Measurements from ENCODE around the gene OR4D1. TPM values are rescaled to one million over a fixed set of nuclear protein-coding genes. Genes with fewer than 3 reads are reported as not detected.
"Not testable (repeated sequence)": the region's sequence is repeated elsewhere in the genome, so short reads cannot be mapped to it uniquely, and the experiment has no call there.

Gene OR4D1
- total RNA-seq, 1 donor from 2014 or later = not detected

DNA sequence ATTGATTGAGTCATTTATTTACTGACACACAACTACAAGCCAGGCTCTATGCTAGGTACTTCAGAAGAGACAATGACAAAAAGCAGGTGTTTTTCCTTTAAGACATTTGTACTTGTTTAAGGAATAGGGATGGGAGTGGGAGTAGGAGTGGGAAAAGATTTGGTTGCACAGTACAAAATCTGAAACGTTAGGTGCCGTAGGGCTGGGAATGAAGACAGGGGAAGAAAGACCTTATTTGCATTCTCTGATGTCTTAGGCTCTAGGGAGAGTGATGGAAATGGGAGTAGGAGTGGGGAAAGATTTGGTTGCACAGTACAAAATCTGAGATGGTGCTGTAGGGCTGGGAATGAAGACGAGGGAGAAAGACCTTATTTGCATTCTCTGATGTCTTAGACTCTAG, 28.7 kb upstream of the OR4D1 start:
- H3K9me3 Mint-ChIP-seq (ENCODE audit: low read depth) = no peaks in the 10 kb centered on the region
- no peaks in the 10 kb centered on the region for H3K36me3 Mint-ChIP-seq (ENCODE audit: low read depth)
- H3K4me3 Mint-ChIP-seq (ENCODE audit: unreplicated experiment) = no peak overlapping the region
- TF ChIP-seq, protein P1, sequence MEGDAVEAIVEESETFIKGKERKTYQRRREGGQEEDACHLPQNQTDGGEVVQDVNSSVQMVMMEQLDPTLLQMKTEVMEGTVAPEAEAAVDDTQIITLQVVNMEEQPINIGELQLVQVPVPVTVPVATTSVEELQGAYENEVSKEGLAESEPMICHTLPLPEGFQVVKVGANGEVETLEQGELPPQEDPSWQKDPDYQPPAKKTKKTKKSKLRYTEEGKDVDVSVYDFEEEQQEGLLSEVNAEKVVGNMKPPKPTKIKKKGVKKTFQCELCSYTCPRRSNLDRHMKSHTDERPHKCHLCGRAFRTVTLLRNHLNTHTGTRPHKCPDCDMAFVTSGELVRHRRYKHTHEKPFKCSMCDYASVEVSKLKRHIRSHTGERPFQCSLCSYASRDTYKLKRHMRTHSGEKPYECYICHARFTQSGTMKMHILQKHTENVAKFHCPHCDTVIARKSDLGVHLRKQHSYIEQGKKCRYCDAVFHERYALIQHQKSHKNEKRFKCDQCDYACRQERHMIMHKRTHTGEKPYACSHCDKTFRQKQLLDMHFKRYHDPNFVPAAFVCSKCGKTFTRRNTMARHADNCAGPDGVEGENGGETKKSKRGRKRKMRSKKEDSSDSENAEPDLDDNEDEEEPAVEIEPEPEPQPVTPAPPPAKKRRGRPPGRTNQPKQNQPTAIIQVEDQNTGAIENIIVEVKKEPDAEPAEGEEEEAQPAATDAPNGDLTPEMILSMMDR (IDR thresholded peaks at IDR 0.05) = no peak
- DNase-seq (ENCODE audit: low spot score) = no peak
- H3K27me3 Mint-ChIP-seq (ENCODE audit: low read depth) = peaks cover 46% of the 10 kb centered on the region
- H3K27ac Mint-ChIP-seq (ENCODE audit: unreplicated experiment) = no peak overlapping the region
- H3K4me1 Mint-ChIP-seq (ENCODE audit: low read depth) = no peaks in the 10 kb centered on the region

DNA sequence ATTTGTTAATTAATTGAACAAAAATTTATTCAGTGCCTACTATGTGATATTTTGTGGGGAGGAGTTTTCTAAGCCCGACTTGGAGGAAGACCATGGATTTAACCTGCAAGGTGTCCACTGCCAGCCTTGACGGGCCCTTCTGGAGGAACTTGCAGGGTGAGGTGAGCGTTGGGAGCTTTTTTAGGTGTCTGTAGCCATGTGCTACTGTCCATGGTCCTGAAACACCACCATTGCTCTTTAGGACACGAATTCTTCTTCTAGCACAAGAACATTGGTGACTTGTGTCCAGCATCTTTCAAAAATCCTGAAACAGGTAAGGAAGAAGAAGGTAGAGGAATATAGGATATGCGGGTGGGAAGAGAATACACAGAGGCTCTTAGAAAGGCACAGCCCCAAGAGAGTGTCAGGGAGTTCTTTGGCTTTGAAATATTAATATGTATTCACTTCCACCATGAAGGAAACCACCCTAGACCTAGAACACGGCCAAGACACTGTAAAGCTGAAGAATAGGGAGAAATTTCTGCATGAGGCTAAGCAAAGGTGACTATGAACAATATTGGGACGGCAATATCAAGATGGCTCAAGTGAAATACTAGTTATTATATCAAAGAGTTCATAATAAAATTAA, 27.9 kb upstream of the OR4D1 start:
- no peaks in the 10 kb centered on the region for H3K36me3 Mint-ChIP-seq (ENCODE audit: low read depth)
- no peak overlapping the region for H3K4me3 Mint-ChIP-seq (ENCODE audit: unreplicated experiment)
- peaks cover 42% of the 10 kb centered on the region for H3K27me3 Mint-ChIP-seq (ENCODE audit: low read depth)
- no peaks in the 10 kb centered on the region for H3K9me3 Mint-ChIP-seq (ENCODE audit: low read depth)
- no peak overlapping the region for H3K27ac Mint-ChIP-seq (ENCODE audit: unreplicated experiment)
- DNase-seq (ENCODE audit: low spot score) = no peak
- no peaks in the 10 kb centered on the region for H3K4me1 Mint-ChIP-seq (ENCODE audit: low read depth)
- TF ChIP-seq, protein P1 (IDR thresholded peaks at IDR 0.05) = no peak

DNA sequence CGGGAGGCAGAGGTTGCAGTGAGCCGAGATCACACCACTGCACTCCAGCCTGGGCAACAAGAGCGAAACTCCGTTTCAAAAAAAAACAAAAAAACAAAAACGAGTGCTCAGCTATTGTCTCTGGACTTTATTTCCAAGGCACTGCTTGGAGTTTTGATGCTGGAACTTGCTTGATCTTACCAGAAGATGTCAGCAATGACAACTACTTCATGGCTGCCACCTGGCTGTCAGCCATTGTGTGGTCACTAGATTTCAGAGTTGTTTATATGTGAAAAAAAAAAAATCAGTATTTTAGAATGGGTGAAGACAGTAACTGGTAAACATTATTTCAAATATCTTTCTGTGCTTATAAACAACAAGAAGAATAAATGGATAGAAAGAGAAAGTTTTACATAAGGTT, 26.3 kb upstream of the OR4D1 start:
- Mint-ChIP-seq H3K4me1 (ENCODE audit: low read depth) (no peaks in the 10 kb centered on the region), H3K9me3 (ENCODE audit: low read depth) (no peaks in the 10 kb centered on the region)
- DNase-seq (ENCODE audit: low spot score) = no peak

DNA sequence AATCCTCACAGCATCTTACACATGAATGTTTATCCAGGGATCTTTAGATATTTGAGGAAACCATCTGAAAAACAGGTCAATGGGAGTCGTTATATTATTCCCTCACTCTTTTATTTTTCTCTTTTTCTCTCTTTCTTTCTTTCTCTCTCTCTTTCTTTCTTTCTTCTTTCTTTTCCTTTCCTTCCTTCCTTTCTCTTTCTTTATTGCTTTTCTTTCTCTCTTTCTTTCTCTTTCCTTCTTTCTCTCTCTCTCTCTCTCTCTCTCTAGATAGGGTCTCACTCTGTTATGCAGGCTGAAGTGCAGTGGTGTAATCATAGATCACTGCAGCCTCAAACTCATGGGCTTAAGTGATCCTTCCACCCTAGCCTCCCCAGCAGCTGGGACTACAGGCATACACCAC, 20.3 kb upstream of the OR4D1 start:
- Mint-ChIP-seq H3K4me3 (ENCODE audit: unreplicated experiment) (no peak overlapping the region), H3K27ac (ENCODE audit: unreplicated experiment) (no peak overlapping the region), H3K9me3 (ENCODE audit: low read depth) (no peaks in the 10 kb centered on the region), H3K36me3 (ENCODE audit: low read depth) (no peaks in the 10 kb centered on the region), H3K4me1 (ENCODE audit: low read depth) (no peaks in the 10 kb centered on the region), H3K27me3 (ENCODE audit: low read depth) (peaks cover 46% of the 10 kb centered on the region)
- TF ChIP-seq, protein P1 (IDR thresholded peaks at IDR 0.05) = no peak
- DNase-seq (ENCODE audit: low spot score) = no peak

More for the DNA sequence above, 26.3 kb upstream of the OR4D1 start:
- TF ChIP-seq, protein P1 (IDR thresholded peaks at IDR 0.05) = peak; percentile 62
- H3K27me3 Mint-ChIP-seq (ENCODE audit: low read depth) = peaks cover 40% of the 10 kb centered on the region
- no peak overlapping the region for H3K4me3 Mint-ChIP-seq (ENCODE audit: unreplicated experiment)
- H3K27ac Mint-ChIP-seq (ENCODE audit: unreplicated experiment) = no peak overlapping the region
- no peaks in the 10 kb centered on the region for H3K36me3 Mint-ChIP-seq (ENCODE audit: low read depth)

DNA sequence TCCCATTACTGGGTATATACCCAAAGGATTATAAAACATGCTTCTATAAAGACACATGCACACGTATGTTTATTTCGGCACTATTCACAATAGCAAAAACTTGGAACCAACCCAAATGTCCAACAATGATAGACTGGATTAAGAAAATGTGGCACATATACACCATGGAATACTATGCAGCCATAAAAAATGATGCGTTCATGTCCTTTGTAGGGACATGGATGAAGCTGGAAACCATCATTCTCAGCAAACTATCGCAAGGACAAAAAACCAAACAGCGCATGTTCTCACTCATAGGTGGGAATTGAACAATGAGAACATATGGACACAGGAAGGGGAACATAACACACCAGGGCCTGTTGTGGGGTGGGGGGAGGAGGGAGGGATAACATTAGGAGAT, 15.5 kb upstream of the OR4D1 start:
- not testable (repeated sequence) for DNase-seq (ENCODE audit: low spot score); H3K4me1 Mint-ChIP-seq (ENCODE audit: low read depth); H3K9me3 Mint-ChIP-seq (ENCODE audit: low read depth); H3K4me3 Mint-ChIP-seq (ENCODE audit: unreplicated experiment); H3K36me3 Mint-ChIP-seq (ENCODE audit: low read depth); H3K27ac Mint-ChIP-seq (ENCODE audit: unreplicated experiment)
- H3K27me3 Mint-ChIP-seq (ENCODE audit: low read depth) = peaks cover 62% of the 10 kb centered on the region

DNA sequence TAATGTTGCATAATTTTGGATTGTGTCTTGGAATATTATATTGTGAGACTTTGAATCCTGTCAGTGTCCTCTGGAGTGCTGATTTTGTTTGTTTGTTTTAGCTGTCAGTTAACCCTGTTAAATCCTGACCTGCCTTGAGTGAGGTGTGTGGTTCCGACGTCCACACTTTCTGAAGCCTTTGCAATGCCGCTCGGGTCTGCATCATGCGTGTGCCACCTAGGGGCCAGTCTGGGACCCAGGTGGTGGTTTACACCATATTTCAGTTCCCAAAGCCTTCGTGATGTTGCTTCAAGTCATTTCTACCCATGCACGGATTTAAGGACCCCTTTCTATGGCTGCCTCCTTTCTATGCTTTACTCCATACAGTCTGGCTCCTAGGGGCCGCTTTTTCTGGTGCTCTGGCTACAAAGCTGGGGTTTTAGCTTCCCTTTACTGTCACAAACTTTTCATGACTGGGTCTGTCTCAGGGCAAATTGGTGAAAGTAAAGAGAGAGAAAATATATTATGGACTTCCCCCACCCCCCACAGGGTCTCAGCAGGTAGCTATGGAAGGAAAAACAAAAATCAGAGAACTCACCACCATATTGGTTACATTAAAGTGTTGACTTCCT, 11.4 kb upstream of the OR4D1 start:
- DNase-seq (ENCODE audit: low spot score) = no peak
- Mint-ChIP-seq H3K27ac (ENCODE audit: unreplicated experiment) (no peak overlapping the region), H3K9me3 (ENCODE audit: low read depth) (peaks cover 7% of the 10 kb centered on the region), H3K4me1 (ENCODE audit: low read depth) (no peaks in the 10 kb centered on the region), H3K36me3 (ENCODE audit: low read depth) (peaks cover 2% of the 10 kb centered on the region), H3K4me3 (ENCODE audit: unreplicated experiment) (no peak overlapping the region), H3K27me3 (ENCODE audit: low read depth) (peaks cover 60% of the 10 kb centered on the region)
- TF ChIP-seq, protein P1 (IDR thresholded peaks at IDR 0.05) = peak; percentile 50

Measured in chondrocyte (in vitro differentiated cells).